ENCODE results near the gene ERVW-1. TPM values are rescaled to one million over a fixed set of nuclear protein-coding genes. Genes with fewer than 3 reads are reported as not detected.
A peak's percentile ranks its signal among the peaks of the same experiment; 100 is the strongest.
"Not testable (repeated sequence)": the region's sequence is repeated elsewhere in the genome, so short reads cannot be mapped to it uniquely, and the experiment has no call there.

ERVW-1 gene
- total and polyA plus RNA-seq, 3 experiments from 2014 or later: not detected

DNA sequence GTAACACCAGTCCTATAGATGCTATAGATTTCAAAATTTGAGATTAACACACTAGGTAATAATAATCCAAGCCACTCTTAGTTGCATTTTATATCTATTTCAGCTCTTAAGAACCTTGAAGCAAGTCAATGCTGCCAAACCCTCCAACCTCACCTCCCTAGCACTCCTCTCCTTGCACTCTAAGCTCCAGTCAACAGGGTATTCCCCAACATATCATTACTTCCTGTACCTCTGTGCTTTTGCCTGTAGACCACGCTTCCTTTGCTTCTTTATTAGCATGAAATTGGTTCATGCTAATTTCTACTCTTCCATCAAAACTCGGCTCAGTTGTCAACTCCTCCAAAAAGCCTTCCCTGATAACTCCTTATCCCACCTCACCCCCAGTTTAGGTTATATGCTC lies 26.0 kb upstream of the ERVW-1 start:
- Mint-ChIP-seq H3K9me3 (no peaks in the 10 kb centered on the region), H3K4me3 (no peak overlapping the region), H3K36me3 (peaks cover 0 to 72% (median 40%) of the 10 kb centered on the region in 3 donors), H3K27me3 (no peaks in the 10 kb centered on the region), H3K27ac (peak overlapping the region in 1 of 8 donors; percentile 19), H3K4me1 (peaks cover 0 to 4% (median 0%) of the 10 kb centered on the region in 3 donors)
- H3K27me3 ChIP-seq (ENCODE audit: insufficient read depth, low read length, poor library complexity, severe bottlenecking): no peaks in the 10 kb centered on the region
- ChIA-PET POLR2A (no interaction called here), CTCF (no interaction called here)
- peaks cover 15% of the 10 kb centered on the region for H3K36me3 ChIP-seq (ENCODE audit: insufficient read depth, low read length)
- H3K4me3 ChIP-seq (ENCODE audit: low read length): no peak overlapping the region
- H3K9me3 ChIP-seq (ENCODE audit: low read length): no peaks in the 10 kb centered on the region
- no peaks in the 10 kb centered on the region for H3K4me1 ChIP-seq (ENCODE audit: insufficient read depth, low read length)
- DNase-seq: no peak
- no peak overlapping the region for H3K27ac ChIP-seq (ENCODE audit: low read depth, low read length)

DNA sequence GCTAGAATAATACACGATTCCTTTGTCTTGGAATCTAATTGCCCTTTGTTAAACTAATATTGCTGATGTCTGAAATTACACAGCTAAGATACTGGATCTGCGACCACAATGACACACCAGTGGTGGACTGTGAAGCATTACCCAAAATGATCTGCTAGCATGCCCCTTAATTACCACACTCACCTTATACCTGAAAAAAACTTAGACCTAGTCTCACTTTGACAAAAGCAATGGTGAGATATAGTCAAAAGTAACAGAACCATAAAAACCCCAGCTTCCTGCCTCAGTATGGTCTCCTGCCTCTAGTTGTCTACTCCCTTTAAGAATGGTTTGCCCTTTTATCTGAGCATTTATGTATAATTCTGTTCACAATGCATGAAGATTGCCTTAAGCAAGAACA lies 20.8 kb upstream of the ERVW-1 start:
- no peaks in the 10 kb centered on the region for H3K27me3 ChIP-seq (ENCODE audit: insufficient read depth, low read length, poor library complexity, severe bottlenecking)
- Mint-ChIP-seq H3K9me3 (no peaks in the 10 kb centered on the region), H3K36me3 (peaks cover 0 to 71% (median 36%) of the 10 kb centered on the region in 3 donors), H3K27ac (no peak overlapping the region), H3K4me1 (no peaks in the 10 kb centered on the region), H3K27me3 (no peaks in the 10 kb centered on the region), H3K4me3 (no peak overlapping the region)
- no peak overlapping the region for H3K27ac ChIP-seq (ENCODE audit: low read depth, low read length)
- no peaks in the 10 kb centered on the region for H3K9me3 ChIP-seq (ENCODE audit: low read length)
- no peaks in the 10 kb centered on the region for H3K4me1 ChIP-seq (ENCODE audit: insufficient read depth, low read length)
- no peak overlapping the region for H3K4me3 ChIP-seq (ENCODE audit: low read length)
- peaks cover 24% of the 10 kb centered on the region for H3K36me3 ChIP-seq (ENCODE audit: insufficient read depth, low read length)
- DNase-seq: no peak
- ChIA-PET POLR2A (no interaction called here), CTCF (no interaction called here)

DNA sequence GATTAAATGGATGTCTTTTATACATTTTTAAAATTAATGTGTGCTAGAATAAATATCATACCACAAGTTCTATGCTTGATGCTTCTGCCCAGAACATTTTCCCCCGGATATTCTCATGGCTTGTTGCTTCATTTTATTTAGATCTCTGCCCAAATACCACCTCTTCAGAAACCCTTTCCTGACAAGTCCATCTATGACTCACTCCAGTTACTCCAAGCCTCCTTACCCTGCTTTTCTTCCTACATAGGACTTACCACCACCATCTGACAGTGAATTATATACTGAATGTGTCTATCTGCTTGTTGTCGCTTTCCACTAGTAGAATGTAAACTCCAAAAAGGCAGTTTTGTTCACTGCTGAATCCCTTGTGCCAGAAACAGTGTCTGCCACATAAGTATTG lies 19.1 kb upstream of the ERVW-1 start:
- no peak overlapping the region for H3K27ac Mint-ChIP-seq
- peaks cover 3 to 73% (median 35%) of the 10 kb centered on the region in 3 donors for H3K36me3 Mint-ChIP-seq
- no peaks in the 10 kb centered on the region for H3K27me3 Mint-ChIP-seq
- Histone ChIP-seq H3K4me3 (ENCODE audit: low read length) (no peak overlapping the region), H3K36me3 (ENCODE audit: insufficient read depth, low read length) (peaks cover 24% of the 10 kb centered on the region), H3K9me3 (ENCODE audit: low read length) (no peaks in the 10 kb centered on the region), H3K4me1 (ENCODE audit: insufficient read depth, low read length) (no peaks in the 10 kb centered on the region), H3K27me3 (ENCODE audit: insufficient read depth, low read length, poor library complexity, severe bottlenecking) (no peaks in the 10 kb centered on the region), H3K27ac (ENCODE audit: low read depth, low read length) (no peak overlapping the region)
- no peak for DNase-seq
- CTCF ChIA-PET: no interaction called here
- H3K9me3 Mint-ChIP-seq: no peaks in the 10 kb centered on the region
- H3K4me1 Mint-ChIP-seq: no peaks in the 10 kb centered on the region
- no peak overlapping the region for H3K4me3 Mint-ChIP-seq
- POLR2A ChIA-PET: no interaction called here

DNA sequence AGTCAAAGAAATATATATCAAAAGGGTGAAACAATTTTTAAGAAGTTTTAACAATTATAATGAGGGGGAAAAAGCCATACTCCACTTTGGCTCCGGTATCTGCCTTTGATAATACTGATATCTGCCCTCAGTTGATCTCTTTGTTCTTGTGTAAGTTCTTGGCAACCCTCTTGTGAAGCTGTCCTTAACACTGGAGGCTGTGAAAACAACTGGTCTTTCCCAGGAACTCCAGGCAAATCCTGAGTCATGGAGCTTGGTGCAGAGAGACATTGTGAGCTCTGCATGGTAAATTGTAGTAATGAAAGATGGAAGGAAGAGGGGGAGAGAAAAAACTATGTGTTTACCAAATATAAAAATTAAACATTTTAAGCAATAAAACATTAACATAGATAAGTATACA lies 11.9 kb upstream of the ERVW-1 start:
- H3K27ac ChIP-seq (ENCODE audit: low read depth, low read length): no peak overlapping the region
- H3K4me3 ChIP-seq (ENCODE audit: low read length): no peak overlapping the region
- H3K36me3 ChIP-seq (ENCODE audit: insufficient read depth, low read length): peaks cover 13% of the 10 kb centered on the region
- no peak overlapping the region for H3K4me3 Mint-ChIP-seq
- H3K4me1 ChIP-seq (ENCODE audit: insufficient read depth, low read length): no peaks in the 10 kb centered on the region
- H3K9me3 Mint-ChIP-seq: no peaks in the 10 kb centered on the region
- H3K9me3 ChIP-seq (ENCODE audit: low read length): no peaks in the 10 kb centered on the region
- H3K27ac Mint-ChIP-seq: peak overlapping the region in 1 of 8 donors; percentile 33
- no peaks in the 10 kb centered on the region for H3K27me3 ChIP-seq (ENCODE audit: insufficient read depth, low read length, poor library complexity, severe bottlenecking)
- DNase-seq: no peak
- POLR2A ChIA-PET: no interaction called here
- H3K4me1 Mint-ChIP-seq: no peaks in the 10 kb centered on the region
- no peaks in the 10 kb centered on the region for H3K27me3 Mint-ChIP-seq
- H3K36me3 Mint-ChIP-seq: peaks cover 3 to 68% (median 21%) of the 10 kb centered on the region in 3 donors
- CTCF ChIA-PET: interaction anchor here (1.3 kb wide), 1 partner anchor 42 kb away, joined by 4 read pairs; the partner anchor contains the start of gene GATAD1

DNA sequence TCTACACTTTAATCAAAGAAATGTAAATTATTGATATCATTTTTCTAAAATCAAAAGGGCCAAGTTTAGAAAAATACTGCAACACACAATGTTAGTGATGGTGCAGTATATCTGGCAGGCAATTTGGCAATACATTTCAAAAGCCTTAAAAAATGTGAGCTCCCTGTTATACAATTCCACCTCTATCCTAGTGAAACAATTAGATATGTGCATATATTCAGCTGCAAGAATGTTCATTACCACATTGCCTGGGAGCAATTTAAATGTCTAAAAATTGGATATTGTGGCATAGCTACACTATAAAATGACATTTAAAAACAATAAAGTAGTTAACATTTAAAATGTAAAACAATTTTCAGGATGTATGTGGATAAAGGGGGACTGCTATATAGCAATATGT lies 10.1 kb upstream of the ERVW-1 start:
- no peak for DNase-seq
- Histone ChIP-seq H3K4me1 (ENCODE audit: insufficient read depth, low read length) (no peaks in the 10 kb centered on the region), H3K27me3 (ENCODE audit: insufficient read depth, low read length, poor library complexity, severe bottlenecking) (no peaks in the 10 kb centered on the region), H3K9me3 (ENCODE audit: low read length) (no peaks in the 10 kb centered on the region), H3K36me3 (ENCODE audit: insufficient read depth, low read length) (peaks cover 6% of the 10 kb centered on the region), H3K4me3 (ENCODE audit: low read length) (no peak overlapping the region), H3K27ac (ENCODE audit: low read depth, low read length) (no peak overlapping the region)
- Mint-ChIP-seq H3K9me3 (no peaks in the 10 kb centered on the region), H3K27ac (no peak overlapping the region), H3K4me3 (no peak overlapping the region), H3K27me3 (no peaks in the 10 kb centered on the region), H3K4me1 (no peaks in the 10 kb centered on the region), H3K36me3 (peaks cover 3 to 54% (median 18%) of the 10 kb centered on the region in 3 donors)
- ChIA-PET CTCF (no interaction called here), POLR2A (no interaction called here)

DNA sequence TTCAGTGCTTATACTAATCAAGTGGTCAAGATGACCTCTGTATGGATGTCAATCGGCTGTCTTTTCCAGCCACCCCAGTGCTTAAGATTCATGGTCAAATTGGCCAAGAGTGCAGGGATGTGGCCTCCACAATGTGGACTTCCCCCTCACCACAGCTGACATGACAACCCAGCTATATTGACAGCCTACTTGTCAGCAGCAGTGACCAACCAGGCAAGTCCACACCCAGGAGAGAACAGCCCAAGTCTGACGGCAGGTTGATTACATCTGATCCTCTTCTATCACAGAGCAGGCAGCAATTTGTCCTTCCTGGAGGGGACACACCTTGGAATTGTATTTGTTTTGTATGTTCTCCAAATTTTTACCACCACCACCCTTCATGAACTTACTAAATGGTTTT lies 8.2 kb upstream of the ERVW-1 start:
- Mint-ChIP-seq H3K36me3 (peaks cover 0 to 40% (median 14%) of the 10 kb centered on the region in 3 donors), H3K9me3 (no peaks in the 10 kb centered on the region), H3K4me3 (no peak overlapping the region), H3K4me1 (no peaks in the 10 kb centered on the region), H3K27me3 (no peaks in the 10 kb centered on the region), H3K27ac (peak overlapping the region in 2 of 8 donors; percentile 52 to 59)
- Histone ChIP-seq H3K27ac (ENCODE audit: low read depth, low read length) (no peak overlapping the region), H3K36me3 (ENCODE audit: insufficient read depth, low read length) (peaks cover 5% of the 10 kb centered on the region), H3K4me3 (ENCODE audit: low read length) (no peak overlapping the region), H3K4me1 (ENCODE audit: insufficient read depth, low read length) (no peaks in the 10 kb centered on the region), H3K27me3 (ENCODE audit: insufficient read depth, low read length, poor library complexity, severe bottlenecking) (no peaks in the 10 kb centered on the region), H3K9me3 (ENCODE audit: low read length) (no peaks in the 10 kb centered on the region)
- ChIA-PET POLR2A (no interaction called here), CTCF (no interaction called here)
- no peak for DNase-seq

DNA sequence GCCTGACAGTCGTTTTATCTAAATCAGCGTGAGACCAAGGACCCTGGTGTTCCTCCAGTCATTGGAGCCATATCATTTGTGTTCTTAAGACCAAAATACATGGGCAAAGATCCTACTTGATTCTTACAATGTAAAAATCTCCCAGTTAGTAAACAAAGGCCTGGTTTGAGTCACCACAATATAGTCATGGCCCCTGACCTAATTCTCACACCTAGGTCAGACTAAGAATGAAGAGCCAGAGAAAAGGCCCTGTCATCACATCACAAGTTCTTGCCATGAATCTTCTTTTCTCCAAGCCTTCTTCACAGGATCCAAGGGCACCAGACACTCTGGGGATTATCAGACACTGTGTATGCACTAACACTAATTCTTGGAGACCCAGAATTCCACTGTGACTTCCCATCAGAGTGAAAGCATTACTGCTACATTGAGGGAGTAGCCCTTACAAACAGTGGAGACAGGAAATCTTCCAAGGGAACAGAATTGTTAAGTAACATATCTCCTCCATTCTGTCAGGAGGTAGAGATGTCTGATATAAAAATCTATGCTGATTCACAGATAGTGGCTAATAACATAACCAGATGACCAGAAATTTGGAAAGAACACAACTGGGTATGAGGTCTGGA lies 7.6 kb upstream of the ERVW-1 start:
- H3K9me3 Mint-ChIP-seq: no peaks in the 10 kb centered on the region
- H3K36me3 ChIP-seq (ENCODE audit: insufficient read depth, low read length): no peaks in the 10 kb centered on the region
- H3K4me3 ChIP-seq (ENCODE audit: low read length): no peak overlapping the region
- POLR2A ChIA-PET: interaction anchor here (0.6 kb wide), 1 partner anchor 47 kb away, joined by 4 read pairs; no protein-coding TSS in a partner anchor
- H3K4me3 Mint-ChIP-seq: no peak overlapping the region
- CTCF ChIA-PET: no interaction called here
- no peak overlapping the region for H3K27ac ChIP-seq (ENCODE audit: low read depth, low read length)
- H3K27ac Mint-ChIP-seq: no peak overlapping the region
- no peaks in the 10 kb centered on the region for H3K4me1 ChIP-seq (ENCODE audit: insufficient read depth, low read length)
- no peak for DNase-seq
- no peaks in the 10 kb centered on the region for H3K27me3 ChIP-seq (ENCODE audit: insufficient read depth, low read length, poor library complexity, severe bottlenecking)
- H3K27me3 Mint-ChIP-seq: no peaks in the 10 kb centered on the region
- peaks cover 0 to 34% (median 14%) of the 10 kb centered on the region in 3 donors for H3K36me3 Mint-ChIP-seq
- H3K9me3 ChIP-seq (ENCODE audit: low read length): no peaks in the 10 kb centered on the region
- no peaks in the 10 kb centered on the region for H3K4me1 Mint-ChIP-seq

DNA sequence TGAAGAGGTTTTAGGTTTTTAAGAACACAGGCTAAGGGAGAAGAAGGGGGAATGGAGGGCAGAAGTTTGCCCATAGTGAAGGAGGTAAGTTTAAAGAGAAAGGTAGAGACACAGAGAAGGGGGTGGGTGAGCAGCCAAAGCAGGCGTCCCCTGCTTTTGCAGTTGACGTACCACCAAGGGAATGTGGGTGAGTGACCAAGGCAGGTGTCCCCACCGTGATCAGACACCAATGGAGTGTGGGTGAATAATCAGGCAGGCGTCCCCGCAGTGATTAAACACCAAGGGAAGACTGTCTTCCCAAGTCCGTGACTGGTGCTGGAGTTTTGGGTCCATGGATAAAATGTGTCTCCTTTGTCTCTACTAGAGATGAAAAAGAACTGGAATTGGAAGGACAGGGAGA lies 6.5 kb upstream of the ERVW-1 start:
- H3K9me3 ChIP-seq (ENCODE audit: low read length); DNase-seq; H3K4me3 Mint-ChIP-seq; H3K9me3 Mint-ChIP-seq; H3K27me3 Mint-ChIP-seq; H3K4me1 ChIP-seq (ENCODE audit: insufficient read depth, low read length); H3K4me1 Mint-ChIP-seq; H3K36me3 ChIP-seq (ENCODE audit: insufficient read depth, low read length); H3K4me3 ChIP-seq (ENCODE audit: low read length); H3K27ac ChIP-seq (ENCODE audit: low read depth, low read length); POLR2A ChIA-PET; H3K27ac Mint-ChIP-seq; H3K27me3 ChIP-seq (ENCODE audit: insufficient read depth, low read length, poor library complexity, severe bottlenecking); CTCF ChIA-PET: not testable (repeated sequence)
- H3K36me3 Mint-ChIP-seq: peaks cover 0 to 27% (median 11%) of the 10 kb centered on the region in 3 donors
